ENCODE measurements around the gene ATXN1.

ATXN1 gene

DNA sequence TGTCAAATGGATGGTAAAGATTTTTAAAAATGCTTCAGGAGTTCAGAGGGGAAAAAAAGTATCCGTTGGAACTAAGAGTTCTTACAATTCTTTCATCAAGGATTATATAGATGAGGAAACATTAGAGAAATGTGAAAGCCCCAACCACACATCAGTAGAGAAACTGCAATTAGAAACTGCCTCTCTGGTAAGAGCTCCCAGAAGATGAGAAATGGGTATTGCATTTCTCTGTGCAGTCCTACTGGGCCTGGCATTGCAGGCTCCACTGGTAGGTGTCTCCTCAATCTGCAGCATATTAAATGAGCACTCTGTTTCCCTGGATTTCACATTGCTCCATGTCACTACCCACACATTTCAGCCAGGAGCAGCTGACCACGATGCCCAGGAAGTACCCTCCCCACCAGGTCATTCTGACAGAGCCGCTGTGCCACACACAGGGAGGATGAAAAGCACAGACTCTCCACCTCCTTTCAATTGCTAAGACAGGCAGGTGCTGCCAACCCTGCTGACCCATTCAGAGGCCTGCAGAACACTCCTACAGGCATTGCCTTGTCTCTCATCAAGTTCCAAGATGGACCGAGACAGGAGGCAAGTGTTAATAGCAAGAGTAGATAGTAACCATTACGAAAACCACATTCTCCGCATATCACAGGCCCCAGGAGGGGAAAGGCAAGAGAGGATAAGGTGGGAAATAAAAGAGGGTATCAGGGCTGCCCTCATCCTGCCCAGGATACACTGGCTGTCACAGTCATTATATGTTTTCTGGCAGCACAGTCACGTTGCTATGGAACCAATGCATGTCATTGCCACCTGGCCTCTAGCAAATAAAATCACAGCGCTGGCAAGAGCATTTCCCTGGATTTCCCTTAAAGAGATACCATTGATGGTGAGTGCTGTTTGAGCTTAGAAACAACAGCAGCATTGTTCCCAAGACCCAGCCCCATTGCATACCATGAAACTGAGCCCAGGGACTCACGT lies 241.7 kb downstream of the ATXN1 start:
- no peak for DNase-seq

DNA sequence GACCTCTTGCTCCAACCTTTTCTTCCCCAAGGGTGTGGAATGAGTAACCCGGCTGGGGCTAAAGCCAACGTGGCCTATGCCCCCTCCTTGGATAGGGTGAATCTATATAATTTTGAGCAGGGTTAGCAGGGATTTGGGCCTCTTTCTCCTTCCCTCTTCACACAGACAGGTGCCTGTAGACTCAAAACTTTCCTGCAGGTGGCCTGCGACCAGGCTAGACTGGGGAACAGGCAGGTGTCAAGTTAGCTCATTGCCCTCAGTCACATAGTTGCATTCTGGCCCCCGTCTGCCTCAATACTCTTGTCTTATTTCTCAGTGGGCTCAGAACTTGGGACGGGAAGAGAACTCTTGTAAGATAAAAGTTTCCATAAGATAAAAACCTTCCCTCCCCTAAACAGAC lies 243.0 kb downstream of the ATXN1 start:
- DNase-seq = no peak

DNA sequence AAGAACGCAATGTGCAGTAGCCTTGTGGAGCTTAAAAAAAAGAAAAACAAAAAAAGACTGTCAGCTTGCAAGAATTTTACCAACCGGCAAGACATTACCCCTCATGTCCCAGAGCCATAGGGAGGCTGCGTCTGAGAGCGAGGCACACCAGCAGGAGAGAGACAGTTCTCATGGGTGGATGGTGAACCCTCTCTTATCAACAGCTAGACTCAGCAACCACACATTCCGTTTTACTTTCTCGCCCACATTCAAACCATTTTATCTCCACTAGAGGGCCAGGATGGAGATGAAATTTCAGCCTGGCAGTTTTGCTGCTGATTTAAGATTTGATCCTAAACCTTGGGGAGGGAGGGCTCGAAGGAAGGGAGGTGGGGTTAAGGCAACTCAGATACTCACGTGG lies 247.0 kb downstream of the ATXN1 start:
- DNase-seq = no peak

DNA sequence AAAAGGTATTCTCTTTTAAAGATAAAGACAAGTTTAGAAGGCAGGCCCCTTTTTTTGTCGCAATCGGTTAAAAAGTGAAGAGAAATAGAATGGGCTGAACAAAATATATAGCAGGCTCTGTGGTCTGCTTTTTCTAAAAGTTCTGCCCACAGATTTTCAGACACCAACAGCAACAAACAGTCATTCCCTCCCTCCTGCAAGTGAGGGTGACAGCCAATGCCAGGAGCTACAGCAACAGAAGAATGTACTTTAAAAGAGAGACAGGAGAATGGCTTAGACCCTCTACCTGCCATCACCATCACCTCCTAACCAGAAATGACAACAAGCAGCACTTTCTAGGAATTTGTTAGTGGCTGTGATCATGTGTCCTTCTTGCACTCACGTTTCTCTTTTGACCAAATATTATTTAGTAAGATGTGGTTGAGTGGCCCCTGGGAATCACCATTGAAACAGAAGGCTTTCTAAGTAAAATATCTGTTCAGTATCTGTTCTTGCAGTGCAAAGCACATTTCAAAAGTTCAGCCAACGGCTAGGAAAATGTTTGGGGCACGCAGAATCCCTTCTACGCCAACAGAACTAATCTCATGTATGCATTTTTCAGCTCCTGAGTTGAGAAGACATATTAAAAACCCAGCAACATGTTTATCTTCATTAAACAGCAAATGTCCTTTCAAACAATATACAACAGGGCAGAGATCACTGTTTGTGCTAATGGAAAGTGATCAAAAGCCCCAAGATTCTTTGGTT lies 248.5 kb downstream of the ATXN1 start:
- no peak for DNase-seq

DNA sequence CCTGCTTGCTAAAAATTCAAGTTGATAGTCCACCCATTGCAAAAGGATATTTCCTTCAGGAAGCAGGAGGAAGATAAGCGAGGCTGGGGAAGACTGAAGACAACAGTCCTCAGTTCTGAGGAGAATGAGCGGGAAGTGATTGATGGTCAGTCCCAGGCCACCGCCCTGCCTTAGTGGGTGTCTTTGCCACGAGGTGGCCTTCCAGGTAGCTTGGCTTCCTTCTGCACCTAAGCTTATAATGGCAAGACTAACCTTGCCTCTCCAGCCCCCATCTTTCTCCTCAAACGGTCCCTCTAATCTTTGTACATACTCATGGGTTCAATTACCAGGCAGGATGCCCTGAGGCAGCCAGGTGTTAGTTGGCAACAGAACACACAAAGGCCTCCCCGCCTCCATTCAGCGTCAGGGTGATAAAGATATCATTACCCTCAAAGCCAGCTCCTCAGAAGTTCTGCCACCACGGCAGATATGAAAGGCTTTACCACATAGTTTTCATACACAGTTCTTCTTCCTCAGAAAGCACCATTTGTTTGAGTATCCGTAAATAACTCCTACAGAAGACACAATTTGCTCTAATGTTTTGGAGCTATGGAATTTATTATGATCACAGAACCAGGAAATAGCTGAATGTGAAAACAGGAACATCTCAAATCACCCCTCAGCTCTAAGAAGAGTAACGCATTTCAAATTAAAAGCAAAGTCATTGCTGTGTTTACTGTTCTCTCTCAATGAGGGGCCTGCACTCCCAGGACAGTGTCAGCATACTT lies 249.4 kb downstream of the ATXN1 start:
- no peak for DNase-seq

DNA sequence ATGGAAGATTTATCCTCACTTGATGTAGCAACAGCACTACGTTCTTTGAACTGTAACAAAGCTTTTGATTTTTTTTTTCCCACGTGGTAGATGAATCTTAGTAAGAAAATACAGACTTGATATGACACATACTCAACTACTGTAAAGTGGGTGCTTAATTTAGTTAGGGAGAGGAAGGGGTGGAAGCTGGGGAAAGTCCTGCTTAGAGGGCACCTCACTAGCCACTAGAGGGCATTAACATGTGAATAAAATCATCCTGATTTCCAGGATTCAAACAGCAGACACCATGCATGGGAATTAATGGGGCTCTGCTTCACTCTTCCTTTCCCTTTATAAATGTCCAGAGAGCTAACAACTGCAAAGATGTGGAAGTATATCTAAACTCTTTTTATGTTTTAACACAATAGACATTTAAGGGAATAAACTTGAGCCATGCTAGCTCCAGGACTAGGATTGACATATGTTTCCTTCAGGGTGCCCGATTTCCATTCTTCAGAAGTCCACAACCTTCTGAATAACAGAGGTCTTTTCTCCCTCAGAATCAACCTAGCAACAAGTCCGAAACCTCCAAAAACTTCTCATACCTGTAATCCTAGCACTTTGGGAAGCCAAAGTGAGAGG lies 250.1 kb downstream of the ATXN1 start:
- no peak for DNase-seq

DNA sequence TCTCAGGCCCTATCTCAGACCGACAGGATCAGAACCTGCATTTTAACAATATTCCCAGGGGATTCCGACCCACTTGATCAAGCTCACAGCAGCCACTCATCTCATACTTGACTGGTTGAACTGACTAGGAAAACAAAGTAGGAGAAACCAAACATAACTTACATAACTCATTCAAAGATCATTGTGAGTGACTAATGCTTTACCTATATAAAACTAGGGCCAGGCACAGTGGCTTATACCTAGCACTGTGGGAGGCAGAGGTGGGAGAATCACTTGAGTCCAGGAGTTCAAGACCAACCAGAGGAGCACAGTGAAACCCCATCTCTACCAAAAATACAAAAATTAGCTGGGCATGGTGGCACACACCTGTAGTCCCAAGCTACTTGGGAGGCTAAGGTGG lies 251.0 kb downstream of the ATXN1 start:
- no peak for DNase-seq

DNA sequence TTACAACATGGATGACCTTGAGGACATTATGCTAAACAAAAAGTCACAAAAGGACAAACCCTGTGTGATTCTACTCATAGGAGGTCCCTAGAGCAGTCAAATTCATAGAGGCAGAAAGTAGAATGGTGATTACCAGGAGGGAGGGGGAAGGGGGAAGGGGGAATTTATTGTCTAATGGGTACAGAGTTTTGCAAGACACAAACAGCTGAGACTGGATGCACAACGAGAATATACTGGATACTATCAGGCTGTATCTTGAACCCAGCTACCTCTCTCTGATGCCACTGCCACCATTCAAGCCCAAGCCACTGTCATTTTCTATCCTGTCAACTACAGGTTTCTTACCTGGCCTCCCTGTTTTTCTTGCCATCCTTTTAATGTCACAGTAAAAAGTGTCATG lies 252.3 kb downstream of the ATXN1 start:
- DNase-seq = no peak

DNA sequence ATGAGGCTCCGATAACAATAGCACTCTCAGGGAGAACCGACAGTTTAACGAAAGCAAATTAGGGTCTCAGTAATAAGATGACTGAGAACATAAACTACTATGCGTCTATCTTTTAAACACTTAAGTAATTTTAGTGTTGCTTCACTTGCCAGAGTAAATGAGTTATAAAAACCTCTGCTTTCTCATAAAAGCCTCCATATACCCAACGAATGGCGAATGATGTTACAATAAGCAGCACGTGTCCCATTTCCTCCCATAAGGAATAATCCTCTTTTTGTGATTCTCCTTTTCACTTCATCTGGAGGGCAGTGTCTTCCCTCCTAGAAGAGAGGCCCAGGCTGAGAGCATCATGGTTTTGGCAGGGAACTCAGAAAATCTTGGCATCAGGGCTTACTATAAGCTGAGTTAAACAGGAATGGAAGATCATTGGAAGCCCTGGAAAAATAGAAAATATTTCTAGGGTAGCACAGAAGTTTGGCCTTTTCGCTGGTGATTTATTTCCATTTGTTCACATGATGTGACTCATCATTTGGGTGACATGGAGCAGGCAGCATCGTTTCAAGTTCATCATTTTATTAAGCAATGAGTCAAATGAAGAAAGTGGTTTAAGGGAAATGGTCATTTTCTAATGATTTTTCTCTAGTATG lies 255.4 kb downstream of the ATXN1 start:
- DNase-seq = no peak

DNA sequence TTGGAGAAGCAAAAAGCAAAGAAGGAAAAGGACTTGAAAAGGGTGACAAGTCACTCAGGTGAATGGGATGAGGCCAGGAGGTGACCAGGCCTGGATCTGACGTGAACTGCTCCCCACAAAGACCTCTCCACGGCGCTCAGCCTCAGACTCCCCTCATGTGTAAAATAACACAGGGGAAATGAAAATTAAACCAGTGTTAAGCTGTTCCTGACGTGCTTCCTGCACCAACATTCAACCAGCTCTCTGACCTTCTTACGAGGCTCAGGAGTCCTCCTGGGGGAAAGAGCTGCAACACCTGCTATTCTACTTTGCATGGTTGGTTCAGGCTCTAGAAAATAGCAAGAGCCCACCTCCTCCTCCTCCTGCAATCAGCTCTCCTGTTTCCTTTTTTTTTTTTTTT lies 256.7 kb downstream of the ATXN1 start:
- no peak for DNase-seq

DNA sequence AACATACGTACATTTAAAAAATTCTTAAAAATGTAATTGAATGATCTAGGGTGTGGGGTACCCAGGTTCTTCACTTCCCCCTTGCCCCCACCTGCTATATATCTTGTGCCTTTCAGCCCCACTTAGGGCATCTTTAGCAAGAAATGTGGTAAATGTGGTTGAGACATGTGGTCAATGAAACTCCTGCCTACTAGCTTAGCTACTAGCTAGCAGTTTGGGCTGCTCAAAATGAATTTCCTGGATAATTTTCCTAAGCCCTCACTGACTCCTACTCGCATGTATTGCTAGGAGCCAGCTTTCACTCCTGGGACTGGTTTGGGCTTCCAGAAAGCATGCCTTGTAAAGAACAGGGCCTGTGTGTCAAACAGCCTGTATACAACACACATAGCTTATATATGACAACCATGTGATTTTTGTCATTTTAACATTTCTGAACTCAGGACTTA lies 257.3 kb downstream of the ATXN1 start:
- DNase-seq = no peak

DNA sequence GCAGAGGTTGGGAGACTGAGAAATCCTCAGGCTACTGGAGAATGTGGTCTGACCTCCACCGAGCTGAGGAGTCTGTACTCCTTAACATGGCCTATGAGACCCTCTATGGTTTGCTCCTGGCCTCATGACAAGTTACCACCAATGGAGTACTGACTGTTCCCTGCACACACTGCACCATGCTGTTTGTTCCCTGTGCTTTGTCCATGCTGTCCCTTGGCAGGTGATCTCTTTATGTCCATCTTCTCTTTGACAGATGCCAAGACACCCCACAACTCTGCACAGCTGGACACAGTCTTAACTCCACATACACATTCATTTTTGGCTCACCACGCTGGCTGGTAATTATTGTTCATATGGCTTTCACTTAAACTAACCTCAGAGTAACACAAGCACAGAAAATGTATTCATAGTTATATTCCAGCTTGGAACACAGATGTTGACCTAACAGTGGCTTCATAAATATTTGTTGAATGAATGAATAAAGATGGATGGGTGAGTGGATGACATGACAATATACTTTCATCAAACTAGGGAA lies 258.0 kb downstream of the ATXN1 start:
- DNase-seq = no peak

DNA sequence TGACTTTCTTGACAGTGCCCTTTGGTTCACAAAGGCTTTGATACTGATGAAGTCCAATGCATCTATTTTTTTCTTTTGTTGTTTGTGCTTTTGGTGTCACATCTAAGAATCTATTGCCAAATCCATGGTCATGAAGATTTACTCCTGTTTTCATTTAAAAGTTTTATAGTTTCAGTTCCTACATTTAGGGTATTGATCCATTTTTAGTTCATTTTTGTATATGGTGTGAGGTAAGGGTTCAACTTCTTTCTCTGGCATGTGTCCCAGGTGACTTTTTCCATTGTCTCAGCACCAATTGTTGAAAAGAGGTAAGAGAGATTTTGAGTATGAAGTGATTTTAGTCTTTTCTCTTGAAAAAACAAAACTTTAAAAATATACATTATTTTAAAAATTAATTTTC lies 262.3 kb downstream of the ATXN1 start:
- no peak for DNase-seq

DNA sequence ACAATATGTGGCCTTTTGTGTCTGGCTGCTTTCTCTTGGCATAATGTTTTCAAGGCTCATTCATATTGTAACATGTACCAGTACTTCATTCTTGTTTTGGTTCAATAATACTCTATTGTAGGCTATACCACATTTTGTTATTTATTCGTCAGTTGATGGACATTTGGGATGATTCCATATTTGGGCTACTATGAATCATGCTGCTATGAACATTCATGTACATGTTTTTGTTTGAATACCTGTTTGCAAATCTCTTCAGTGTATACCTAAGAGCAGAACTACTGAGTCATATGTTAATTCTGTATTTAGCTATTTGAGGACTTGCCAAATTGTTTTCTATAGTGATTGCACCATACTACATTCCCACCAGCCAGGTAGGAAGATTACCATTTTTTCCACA lies 263.0 kb downstream of the ATXN1 start:
- no peak for DNase-seq

DNA sequence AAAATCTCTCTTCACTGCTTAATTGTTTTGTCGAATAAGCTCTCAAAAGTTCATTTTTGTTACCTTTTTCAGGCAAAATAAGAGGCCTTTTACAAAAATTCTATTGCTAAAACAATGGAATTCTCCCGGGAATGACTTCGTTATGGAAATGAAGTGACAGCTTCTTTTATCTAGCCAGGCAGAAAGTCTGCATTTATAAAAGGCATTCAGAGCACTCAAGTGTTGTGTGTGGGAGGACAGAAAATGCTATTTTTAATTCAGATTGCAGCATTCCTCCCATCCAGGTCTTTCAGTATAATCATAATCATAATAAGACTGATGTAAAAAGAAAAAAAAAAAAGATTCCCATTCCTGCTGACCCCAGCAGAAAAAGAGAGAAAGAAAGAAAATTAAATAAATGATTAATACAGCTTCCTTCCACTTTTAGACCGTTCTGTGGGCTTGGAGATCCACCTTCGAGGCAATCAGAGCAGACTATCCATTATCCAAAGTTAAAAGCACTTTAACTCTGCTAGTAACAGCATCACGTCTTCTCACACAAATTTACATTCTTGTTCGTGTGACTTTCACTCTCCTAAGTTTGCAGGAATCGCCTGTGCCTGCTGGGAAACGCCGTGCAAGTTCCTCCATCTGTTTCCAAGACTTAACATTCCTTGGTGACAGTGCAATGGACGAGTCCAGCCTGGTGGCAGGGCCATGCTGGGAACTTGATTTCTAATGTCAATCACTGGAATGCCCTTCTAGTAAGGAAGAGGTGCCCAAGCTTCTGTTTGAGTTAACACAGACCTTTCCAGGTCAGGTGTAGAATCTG lies 264.1 kb downstream of the ATXN1 start:
- no peak for DNase-seq

DNA sequence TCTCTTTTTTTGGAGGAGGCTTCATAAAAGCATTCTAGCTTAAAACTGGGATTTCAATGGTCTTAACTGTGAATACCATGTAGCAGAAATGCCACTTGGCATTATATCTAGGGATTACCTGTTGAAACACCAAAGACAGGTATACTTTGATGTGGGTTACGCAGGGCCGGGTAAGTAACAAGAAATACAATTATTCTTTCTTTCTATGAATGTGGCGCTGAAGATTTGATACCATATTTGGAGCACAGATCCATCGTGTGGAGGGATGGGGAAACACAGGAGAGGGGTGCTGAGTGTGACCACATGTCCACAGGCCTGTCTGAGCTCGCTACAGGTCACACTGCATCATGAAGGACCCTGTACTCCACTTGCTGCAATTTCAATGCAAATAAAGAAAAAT lies 265.1 kb downstream of the ATXN1 start:
- DNase-seq = no peak

DNA sequence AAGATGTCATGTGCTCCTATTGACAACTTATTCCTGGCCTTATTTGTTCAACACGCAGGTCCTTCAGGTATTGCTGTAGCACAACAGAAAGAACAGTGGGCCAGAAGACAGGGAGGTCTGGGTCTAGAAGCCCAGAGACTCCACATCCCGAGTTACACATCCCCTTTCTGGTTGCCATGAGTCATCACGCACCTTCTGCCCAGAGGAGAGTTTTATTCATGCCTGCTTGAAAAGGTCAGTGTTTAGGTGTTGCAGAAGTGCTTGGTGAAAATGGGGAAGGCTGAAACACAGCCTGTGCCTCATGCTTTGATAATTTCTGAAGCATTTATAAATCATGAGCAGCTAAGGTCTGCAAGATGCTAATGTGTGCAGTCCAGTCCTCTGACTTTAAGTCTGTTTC lies 266.5 kb downstream of the ATXN1 start:
- DNase-seq = no peak

DNA sequence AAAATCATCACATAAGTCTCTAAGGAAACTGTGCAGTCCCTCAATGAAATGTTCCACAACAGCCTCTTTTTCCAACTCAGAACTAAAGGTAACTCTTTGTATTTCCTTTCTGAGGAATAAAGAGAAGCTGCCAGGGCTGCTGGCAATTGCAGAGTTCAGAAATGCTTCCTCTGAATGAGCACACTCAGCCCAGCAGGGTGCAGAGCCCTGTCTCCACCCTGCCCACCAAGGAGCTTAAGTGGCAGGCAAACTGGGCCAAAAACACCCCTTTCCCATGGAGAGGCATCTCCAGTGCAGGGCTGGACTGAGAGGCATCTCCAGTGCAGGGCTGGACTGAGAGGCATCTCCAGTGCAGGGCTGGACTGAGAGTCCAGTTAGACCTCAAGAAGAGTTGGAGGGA lies 267.5 kb downstream of the ATXN1 start:
- no peak for DNase-seq

DNA sequence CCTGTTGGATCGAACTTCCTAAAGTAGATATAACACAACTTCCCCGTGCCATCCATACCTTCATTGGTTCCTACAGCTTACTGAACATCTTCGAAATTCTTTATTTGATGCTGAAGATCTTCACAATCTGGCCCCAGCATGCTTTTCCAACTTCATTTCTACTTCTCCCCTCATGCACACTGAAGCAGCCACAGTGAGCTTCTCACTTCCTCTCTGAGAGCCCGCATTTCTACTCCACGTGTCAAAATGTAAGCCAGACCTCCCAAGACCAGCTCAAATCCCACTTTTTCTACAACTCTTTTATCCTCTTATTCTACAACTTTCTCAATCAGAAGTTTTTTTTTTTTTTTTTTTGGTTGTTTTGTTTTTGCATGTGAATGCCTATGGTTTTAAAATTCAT lies 268.1 kb downstream of the ATXN1 start:
- DNase-seq = no peak

DNA sequence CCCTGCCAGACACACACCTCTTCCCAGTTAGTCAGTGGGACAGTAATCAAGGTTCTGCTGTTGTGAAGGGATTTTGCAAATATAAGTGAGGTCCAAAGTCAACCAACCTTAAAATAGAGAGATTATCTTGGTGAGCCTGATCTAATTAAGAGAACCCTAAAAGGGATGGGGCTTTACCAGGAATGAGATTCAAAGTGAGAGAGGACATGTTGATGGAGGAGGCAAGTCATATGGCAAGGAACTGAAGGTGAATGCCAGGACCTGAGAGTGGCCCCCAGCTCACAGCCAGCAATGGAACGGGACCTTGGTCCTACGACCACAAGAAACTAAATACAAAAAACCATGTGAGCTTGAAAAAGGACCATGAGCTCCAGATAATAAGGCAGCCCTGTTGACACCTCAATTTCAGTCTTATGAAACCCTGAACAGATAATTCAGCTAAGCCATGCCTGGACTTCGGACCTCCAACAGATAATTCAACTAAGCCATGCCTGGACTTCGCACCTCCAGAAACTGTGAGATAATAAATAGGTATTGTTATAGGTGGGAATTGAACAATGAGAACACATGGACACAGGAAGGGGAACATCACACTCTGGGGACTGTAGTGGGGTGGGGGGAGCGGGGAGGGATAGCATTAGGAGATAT lies 269.5 kb downstream of the ATXN1 start:
- no peak for DNase-seq

DNA sequence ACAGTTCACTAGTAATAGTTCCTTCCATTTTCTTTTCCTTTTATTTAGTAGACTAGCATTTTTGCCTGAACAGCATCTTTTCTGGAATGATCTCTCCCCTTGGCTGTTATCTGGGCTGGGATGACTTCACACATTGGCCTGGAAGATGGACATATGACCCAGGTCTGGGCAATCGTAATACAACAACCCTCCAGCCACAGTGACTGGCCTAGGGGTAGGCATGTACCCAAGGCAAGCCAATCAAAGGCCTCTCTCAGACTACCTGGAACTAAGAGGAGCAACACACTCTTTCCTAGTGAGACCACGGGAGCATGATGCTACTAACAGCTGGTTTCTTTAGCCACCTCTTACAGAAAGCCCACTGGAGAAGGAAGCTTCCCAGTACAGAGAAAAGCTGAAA lies 270.6 kb downstream of the ATXN1 start:
- DNase-seq = no peak

Data from activated gamma-delta T cell (primary cell).